HEK293 (cell line): Measurements from ENCODE around the gene ZNF578.

Source experiments
- EGR2 ChIP-seq: fragments of 450-650 bp; formaldehyde crosslinking; IDR thresholded peaks from 2 replicates; pipeline ENCODE4 v1.5.1; 2016; ENCODE audit warnings: low read depth, missing biosample characterization, missing genetic modification characterization
- GLI4 ChIP-seq: fragments of 450-650 bp; formaldehyde crosslinking; IDR thresholded peaks from 2 replicates; pipeline ENCODE4 v1.5.1; 2016; ENCODE audit warnings: missing biosample characterization, missing genetic modification characterization
- HOXA7 ChIP-seq: sonication (generic); formaldehyde crosslinking; IDR thresholded peaks from 2 replicates; pipeline ENCODE4 v1.8.1; 2022; ENCODE audit warnings: missing genetic modification reagents, borderline replicate concordance
- KLF10 ChIP-seq: fragments of 450-650 bp; IDR thresholded peaks from 2 replicates; pipeline ENCODE4 v1.5.1; 2018; ENCODE audit warnings: missing biosample characterization, mild to moderate bottlenecking, missing genetic modification characterization
- KLF7 ChIP-seq: fragments of 450-650 bp; formaldehyde crosslinking; IDR thresholded peaks from 2 replicates; pipeline ENCODE4 v1.5.1; 2016; ENCODE audit warnings: missing biosample characterization, missing genetic modification characterization, borderline replicate concordance
- MEIS1 ChIP-seq: sonication (generic); formaldehyde crosslinking; IDR thresholded peaks from 2 replicates; pipeline ENCODE4 v1.8.1; 2022; ENCODE audit warnings: missing genetic modification reagents, mild to moderate bottlenecking, borderline replicate concordance
- MYNN ChIP-seq: fragments of 450-650 bp; formaldehyde crosslinking; IDR thresholded peaks from 2 replicates; pipeline ENCODE4 v1.5.1; 2016; ENCODE audit warnings: missing biosample characterization, missing genetic modification characterization, borderline replicate concordance
- PATZ1 ChIP-seq: fragments of 450-650 bp; formaldehyde crosslinking; IDR thresholded peaks from 2 replicates; pipeline ENCODE4 v1.5.1; 2016; ENCODE audit warnings: missing biosample characterization, missing genetic modification characterization
- SALL2 ChIP-seq: fragments of 450-650 bp; formaldehyde crosslinking; IDR thresholded peaks from 2 replicates; pipeline ENCODE4 v1.5.0; 2017; ENCODE audit warnings: missing biosample characterization, mild to moderate bottlenecking, missing genetic modification characterization, borderline replicate concordance
- SCRT1 ChIP-seq: fragments of 450-650 bp; formaldehyde crosslinking; IDR thresholded peaks from 2 replicates; pipeline ENCODE4 v1.5.1; 2016; ENCODE audit warnings: missing biosample characterization, missing genetic modification characterization, borderline replicate concordance
- SETDB1 ChIP-seq: IDR thresholded peaks from one replicate; pipeline ENCODE4 v1.6.1; 2017; ENCODE audit warnings: mild to moderate bottlenecking, low read length, moderate library complexity, mixed read lengths; ENCODE audit not compliant: insufficient read length
- SP3 ChIP-seq: fragments of 450-650 bp; formaldehyde crosslinking; IDR thresholded peaks from 2 replicates; pipeline ENCODE4 v1.5.1; 2016; ENCODE audit warnings: missing biosample characterization, missing genetic modification characterization
- SP7 ChIP-seq: fragments of 450-650 bp; formaldehyde crosslinking; IDR thresholded peaks from 2 replicates; pipeline ENCODE4 v1.5.1; 2016; ENCODE audit warnings: missing biosample characterization, missing genetic modification characterization
- ZBTB17 ChIP-seq: fragments of 450-650 bp; formaldehyde crosslinking; IDR thresholded peaks from 2 replicates; pipeline ENCODE4 v1.5.1; 2016; ENCODE audit warnings: missing biosample characterization, missing genetic modification characterization
- ZBTB20 ChIP-seq: fragments of 450-650 bp; formaldehyde crosslinking; IDR thresholded peaks from 2 replicates; pipeline ENCODE4 v1.5.1; 2016; ENCODE audit warnings: missing biosample characterization, missing genetic modification characterization
- ZNF114 ChIP-seq: fragments of 450-650 bp; formaldehyde crosslinking; IDR thresholded peaks from 2 replicates; pipeline ENCODE4 v1.5.0; 2017; ENCODE audit warnings: missing biosample characterization, missing genetic modification characterization
- ZNF132 ChIP-seq: fragments of 450-650 bp; formaldehyde crosslinking; IDR thresholded peaks from 2 replicates; pipeline ENCODE4 v1.5.1; 2017; ENCODE audit warnings: missing biosample characterization, missing genetic modification characterization, borderline replicate concordance
- ZNF138 ChIP-seq: fragments of 450-650 bp; formaldehyde crosslinking; IDR thresholded peaks from 2 replicates; pipeline ENCODE4 v1.5.1; 2016; ENCODE audit warnings: missing biosample characterization, missing genetic modification characterization, borderline replicate concordance
- ZNF169 ChIP-seq: fragments of 450-650 bp; formaldehyde crosslinking; IDR thresholded peaks from 2 replicates; pipeline ENCODE4 v1.5.1; 2016; ENCODE audit warnings: missing biosample characterization, missing genetic modification characterization
- ZNF202 ChIP-seq: fragments of 450-650 bp; formaldehyde crosslinking; IDR thresholded peaks from 2 replicates; pipeline ENCODE4 v1.5.1; 2016; ENCODE audit warnings: missing biosample characterization, missing genetic modification characterization, borderline replicate concordance
- ZNF211 ChIP-seq: fragments of 450-650 bp; formaldehyde crosslinking; IDR thresholded peaks from 2 replicates; pipeline ENCODE4 v1.5.1; 2016; ENCODE audit warnings: low read depth, missing biosample characterization, missing genetic modification characterization
- ZNF354C ChIP-seq: fragments of 450-650 bp; formaldehyde crosslinking; IDR thresholded peaks from 2 replicates; pipeline ENCODE4 v1.5.1; 2016; ENCODE audit warnings: missing biosample characterization, missing genetic modification characterization, low read depth, borderline replicate concordance
- ZNF391 ChIP-seq: fragments of 450-650 bp; formaldehyde crosslinking; IDR thresholded peaks from 2 replicates; pipeline ENCODE4 v1.5.1; 2016; ENCODE audit warnings: low read depth, missing biosample characterization, missing genetic modification characterization, borderline replicate concordance
- ZNF394 ChIP-seq: fragments of 450-650 bp; formaldehyde crosslinking; IDR thresholded peaks from 2 replicates; pipeline ENCODE4 v1.5.1; 2016; ENCODE audit warnings: missing biosample characterization, missing genetic modification characterization, mild to moderate bottlenecking, moderate library complexity, borderline replicate concordance
- ZNF416 ChIP-seq: fragments of 450-650 bp; formaldehyde crosslinking; IDR thresholded peaks from 2 replicates; pipeline ENCODE4 v1.5.1; 2016; ENCODE audit warnings: missing biosample characterization, missing genetic modification characterization
- ZNF654 ChIP-seq: fragments of 450-650 bp; formaldehyde crosslinking; IDR thresholded peaks from 2 replicates; pipeline ENCODE4 v1.5.1; 2016; ENCODE audit warnings: low read depth, missing biosample characterization, missing genetic modification characterization
- ZNF677 ChIP-seq: fragments of 450-650 bp; IDR thresholded peaks from 2 replicates; pipeline ENCODE4 v1.5.0; 2018; ENCODE audit warnings: missing biosample characterization, mild to moderate bottlenecking, missing genetic modification characterization, moderate library complexity
- ZNF768 ChIP-seq: fragments of 450-650 bp; formaldehyde crosslinking; IDR thresholded peaks from 2 replicates; pipeline ENCODE4 v1.5.1; 2018; ENCODE audit warnings: missing biosample characterization, mild to moderate bottlenecking, missing genetic modification characterization
- ZNF785 ChIP-seq: fragments of 450-650 bp; formaldehyde crosslinking; IDR thresholded peaks from 2 replicates; pipeline ENCODE4 v1.5.1; 2016; ENCODE audit warnings: missing biosample characterization, missing genetic modification characterization
- ZSCAN23 ChIP-seq: fragments of 450-650 bp; formaldehyde crosslinking; IDR thresholded peaks from 2 replicates; pipeline ENCODE4 v1.5.1; 2016; ENCODE audit warnings: missing biosample characterization, missing genetic modification characterization
- TF ChIP-seq, protein P1 (sequence below): IDR thresholded peaks from 2 replicates; pipeline ENCODE4 v1.6.1; 2011; ENCODE audit warnings: mild to moderate bottlenecking, low read depth, low read length, borderline replicate concordance
- TF ChIP-seq, protein P2 (sequence below): fragments of 450-650 bp; formaldehyde crosslinking; IDR thresholded peaks from 2 replicates; pipeline ENCODE4 v1.5.1; 2016; ENCODE audit warnings: missing biosample characterization, missing genetic modification characterization
- TF ChIP-seq, protein P3 (sequence below): fragments of 450-650 bp; formaldehyde crosslinking; IDR thresholded peaks from 2 replicates; pipeline ENCODE4 v1.5.1; 2016; ENCODE audit warnings: missing biosample characterization, missing genetic modification characterization, low read depth

The ZNF578 gene

GRCh38 chr19:52527134-52527955 is 74.0 kb downstream of the ZNF578 start, which contains the start of gene ZNF808 (continued):
- TF ChIP-seq PATZ1 (peak; percentile 32; the same call in 1 of the 2 replicates), GLI4 (tag by site-specific recombination) (no peak), EGR2 (tag by site-specific recombination) (0 out of 2 replicates have a peak, but pooled peaks have one; percentile 25), MEIS1 (CRISPR knock-in tag) (no peak), ZNF785 (no peak), ZNF677 (tag by site-specific recombination) (no peak), ZSCAN23 (no peak), ZNF654 (tag by site-specific recombination) (no peak), ZBTB17 (tag by site-specific recombination) (peak; percentile 47; the same call in 1 of the 2 replicates), ZNF202 (tag by site-specific recombination) (no peak), ZNF394 (tag by site-specific recombination) (peak; percentile 42; the same call in 1 of the 2 replicates), ZBTB20 (tag by site-specific recombination) (peak; percentile 77), ZNF114 (tag by site-specific recombination) (no peak), KLF7 (tag by site-specific recombination) (no peak), SP3 (tag by site-specific recombination) (peak; percentile 70), ZNF391 (tag by site-specific recombination) (no peak), SALL2 (tag by site-specific recombination) (no peak), HOXA7 (CRISPR knock-in tag) (no peak), ZNF132 (tag by site-specific recombination) (no peak), KLF10 (peak; percentile 60; the same call in 1 of the 2 replicates), ZNF416 (tag by site-specific recombination) (no peak), SCRT1 (tag by site-specific recombination) (0 out of 2 replicates have a peak, but pooled peaks have one; percentile 25), SP7 (tag by site-specific recombination) (no peak), ZNF768 (tag by site-specific recombination) (no peak), SETDB1 (peak; percentile 44), MYNN (tag by site-specific recombination) (no peak), ZNF138 (tag by site-specific recombination) (no peak), ZNF211 (tag by site-specific recombination) (no peak), ZNF354C (tag by site-specific recombination) (no peak), ZNF169 (tag by site-specific recombination) (no peak)
- TF ChIP-seq, protein P1, sequence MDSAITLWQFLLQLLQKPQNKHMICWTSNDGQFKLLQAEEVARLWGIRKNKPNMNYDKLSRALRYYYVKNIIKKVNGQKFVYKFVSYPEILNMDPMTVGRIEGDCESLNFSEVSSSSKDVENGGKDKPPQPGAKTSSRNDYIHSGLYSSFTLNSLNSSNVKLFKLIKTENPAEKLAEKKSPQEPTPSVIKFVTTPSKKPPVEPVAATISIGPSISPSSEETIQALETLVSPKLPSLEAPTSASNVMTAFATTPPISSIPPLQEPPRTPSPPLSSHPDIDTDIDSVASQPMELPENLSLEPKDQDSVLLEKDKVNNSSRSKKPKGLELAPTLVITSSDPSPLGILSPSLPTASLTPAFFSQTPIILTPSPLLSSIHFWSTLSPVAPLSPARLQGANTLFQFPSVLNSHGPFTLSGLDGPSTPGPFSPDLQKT, result no peak
- TF ChIP-seq, protein P2, sequence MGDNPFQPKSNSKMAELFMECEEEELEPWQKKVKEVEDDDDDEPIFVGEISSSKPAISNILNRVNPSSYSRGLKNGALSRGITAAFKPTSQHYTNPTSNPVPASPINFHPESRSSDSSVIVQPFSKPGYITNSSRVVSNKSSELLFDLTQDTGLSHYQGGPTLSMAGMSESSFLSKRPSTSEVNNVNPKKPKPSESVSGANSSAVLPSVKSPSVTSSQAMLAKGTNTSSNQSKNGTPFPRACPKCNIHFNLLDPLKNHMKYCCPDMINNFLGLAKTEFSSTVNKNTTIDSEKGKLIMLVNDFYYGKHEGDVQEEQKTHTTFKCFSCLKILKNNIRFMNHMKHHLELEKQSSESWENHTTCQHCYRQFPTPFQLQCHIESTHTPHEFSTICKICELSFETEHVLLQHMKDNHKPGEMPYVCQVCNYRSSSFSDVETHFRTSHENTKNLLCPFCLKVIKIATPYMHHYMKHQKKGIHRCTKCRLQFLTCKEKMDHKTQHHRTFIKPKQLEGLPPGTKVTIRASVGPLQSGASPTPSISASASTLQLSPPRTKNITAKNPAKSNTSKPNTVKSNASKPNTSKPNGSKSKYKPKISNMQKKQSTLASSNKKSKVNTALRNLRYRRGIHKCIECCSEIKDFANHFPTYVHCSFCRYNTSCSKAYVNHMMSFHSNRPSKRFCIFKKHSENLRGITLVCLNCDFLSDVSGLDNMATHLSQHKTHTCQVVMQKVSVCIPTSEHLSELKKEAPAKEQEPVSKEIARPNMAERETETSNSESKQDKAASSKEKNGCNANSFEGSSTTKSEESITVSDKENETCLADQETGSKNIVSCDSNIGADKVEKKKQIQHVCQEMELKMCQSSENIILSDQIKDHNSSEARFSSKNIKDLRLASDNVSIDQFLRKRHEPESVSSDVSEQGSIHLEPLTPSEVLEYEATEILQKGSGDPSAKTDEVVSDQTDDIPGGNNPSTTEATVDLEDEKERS (tag by site-specific recombination), result no peak
- TF ChIP-seq, protein P3, sequence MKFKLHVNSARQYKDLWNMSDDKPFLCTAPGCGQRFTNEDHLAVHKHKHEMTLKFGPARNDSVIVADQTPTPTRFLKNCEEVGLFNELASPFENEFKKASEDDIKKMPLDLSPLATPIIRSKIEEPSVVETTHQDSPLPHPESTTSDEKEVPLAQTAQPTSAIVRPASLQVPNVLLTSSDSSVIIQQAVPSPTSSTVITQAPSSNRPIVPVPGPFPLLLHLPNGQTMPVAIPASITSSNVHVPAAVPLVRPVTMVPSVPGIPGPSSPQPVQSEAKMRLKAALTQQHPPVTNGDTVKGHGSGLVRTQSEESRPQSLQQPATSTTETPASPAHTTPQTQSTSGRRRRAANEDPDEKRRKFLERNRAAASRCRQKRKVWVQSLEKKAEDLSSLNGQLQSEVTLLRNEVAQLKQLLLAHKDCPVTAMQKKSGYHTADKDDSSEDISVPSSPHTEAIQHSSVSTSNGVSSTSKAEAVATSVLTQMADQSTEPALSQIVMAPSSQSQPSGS (tag by site-specific recombination), result peak; percentile 69
